ENCODE results near the gene LRRC8E. TPM values are rescaled to one million over a fixed set of nuclear protein-coding genes. Genes with fewer than 3 reads are reported as not detected.

Gene LRRC8E
- polyA plus RNA-seq, 1 donor (not counting 4 experiments of a cell fraction or from before 2014, with no cell fraction given): 13.5 TPM

GRCh38 chr19:7850945-7851622 lies 37.2 kb upstream of the LRRC8E start:
- DNase-seq (ENCODE audit: low read depth, low spot score) (no peak), FAIRE-seq (no peak)
- Histone ChIP-seq H3K79me2 (ENCODE audit: control insufficient read depth, insufficient read depth, low read length) (no peaks in the 10 kb centered on the region), H3K36me3 (ENCODE audit: control insufficient read depth in 2 of 2, extremely low read depth in 1 of 2, insufficient read depth in 2 of 2, low read length in 2 of 2) (peaks cover 0 to 2% of the 10 kb centered on the region in 2 experiments), H3K9me1 (ENCODE audit: control insufficient read depth, extremely low read depth, insufficient read depth, low read length) (no peaks in the 10 kb centered on the region), H3K9me3 (ENCODE audit: control insufficient read depth, low read depth, low read length) (no peaks in the 10 kb centered on the region), H3K9ac (ENCODE audit: control insufficient read depth, extremely low read depth, insufficient read depth, low read length) (no peak overlapping the region), H3K27ac (ENCODE audit: control insufficient read depth, insufficient read depth, low read length) (no peak overlapping the region), H3K4me2 (ENCODE audit: control insufficient read depth, extremely low read depth, insufficient read depth, low read depth, low read length) (no peak overlapping the region), H3K4me1 (ENCODE audit: control insufficient read depth, extremely low read depth, insufficient read depth, low read length) (peaks cover 10% of the 10 kb centered on the region), H4K20me1 (ENCODE audit: control insufficient read depth, extremely low read depth, insufficient read depth, low read length) (no peaks in the 10 kb centered on the region), H3K4me3 (ENCODE audit: control insufficient read depth in 2 of 3, extremely low read depth in 1 of 3, insufficient read depth in 2 of 3, low read depth in 1 of 3, low read length in 3 of 3) (no peak overlapping the region), H2AFZ (ENCODE audit: control insufficient read depth, low read length) (no peak overlapping the region), H3K27me3 (ENCODE audit: control insufficient read depth, extremely low read depth, insufficient read depth, low read length) (no peaks in the 10 kb centered on the region)
- no peak for TF ChIP-seq EZH2 (IDR thresholded peaks at IDR 0.05; ENCODE audit: low read length)
- no peak for TF ChIP-seq CTCF (optimal IDR thresholded peaks at IDR 0.05 in 1 of 3, IDR thresholded peaks at IDR 0.05 in 1 of 3, conservative IDR thresholded peaks at IDR 0.05 in 1 of 3; ENCODE audit: extremely low read depth in 1 of 3, insufficient read depth in 2 of 3, low read length in 3 of 3)
- dilution Hi-C loops (cut with MboI; ENCODE audit: extremely low pct_ligation_motif_present, low sequenced_read_pairs): no loop called here

GRCh38 chr19:7851623-7852500 lies 36.4 kb upstream of the LRRC8E start:
- TF ChIP-seq EZH2 (IDR thresholded peaks at IDR 0.05; ENCODE audit: low read length) (no peak), CTCF (optimal IDR thresholded peaks at IDR 0.05 in 1 of 3, IDR thresholded peaks at IDR 0.05 in 1 of 3, conservative IDR thresholded peaks at IDR 0.05 in 1 of 3; ENCODE audit: extremely low read depth in 1 of 3, insufficient read depth in 2 of 3, low read length in 3 of 3) (no peak)
- Histone ChIP-seq H3K4me2 (ENCODE audit: control insufficient read depth, extremely low read depth, insufficient read depth, low read depth, low read length) (no peak overlapping the region), H4K20me1 (ENCODE audit: control insufficient read depth, extremely low read depth, insufficient read depth, low read length) (no peaks in the 10 kb centered on the region), H3K27me3 (ENCODE audit: control insufficient read depth, extremely low read depth, insufficient read depth, low read length) (no peaks in the 10 kb centered on the region), H3K27ac (ENCODE audit: control insufficient read depth, insufficient read depth, low read length) (no peak overlapping the region), H3K4me1 (ENCODE audit: control insufficient read depth, extremely low read depth, insufficient read depth, low read length) (peaks cover 10% of the 10 kb centered on the region), H3K9me3 (ENCODE audit: control insufficient read depth, low read depth, low read length) (no peaks in the 10 kb centered on the region), H3K9ac (ENCODE audit: control insufficient read depth, extremely low read depth, insufficient read depth, low read length) (no peak overlapping the region), H3K9me1 (ENCODE audit: control insufficient read depth, extremely low read depth, insufficient read depth, low read length) (no peaks in the 10 kb centered on the region), H3K36me3 (ENCODE audit: control insufficient read depth in 2 of 2, extremely low read depth in 1 of 2, insufficient read depth in 2 of 2, low read length in 2 of 2) (peaks cover 0 to 2% of the 10 kb centered on the region in 2 experiments), H3K4me3 (ENCODE audit: control insufficient read depth in 2 of 3, extremely low read depth in 1 of 3, insufficient read depth in 2 of 3, low read depth in 1 of 3, low read length in 3 of 3) (no peak overlapping the region), H2AFZ (ENCODE audit: control insufficient read depth, low read length) (no peak overlapping the region), H3K79me2 (ENCODE audit: control insufficient read depth, insufficient read depth, low read length) (no peaks in the 10 kb centered on the region)
- no peak for FAIRE-seq
- dilution Hi-C loops (cut with MboI; ENCODE audit: extremely low pct_ligation_motif_present, low sequenced_read_pairs): no loop called here
- DNase-seq (ENCODE audit: low read depth, low spot score): no peak

All from keratinocyte (primary cell).